OCI-LY3 (cell line): ENCODE results near the gene LINC01488.

Experiments
- H2AFZ ChIP-seq: fragments of 200-600, 300-600 bp; shearing (Covaris generic); 2 replicates; pipeline ENCODE4 v1.6.0; 2014; ENCODE audit warnings: antibody characterized with exemption, low read depth, low read length
- H3K27ac ChIP-seq: fragments of 200-600, 300-600 bp; sonication (generic); 2 replicates; pipeline ENCODE4 v1.5.1; 2014; ENCODE audit warnings: mild to moderate bottlenecking, low read length, moderate library complexity, mixed read lengths
- H3K27me3 ChIP-seq: fragments of 200-600, 300-600 bp; sonication (generic); 2 replicates; pipeline ENCODE4 v1.6.1; 2014; ENCODE audit warnings: low read depth, low read length, mixed read lengths
- H3K36me3 ChIP-seq: fragments of 200-600, 300-600 bp; sonication (generic); replicated peaks from 2 replicates; pipeline ENCODE3; 2014; ENCODE audit warnings: low read depth, low read length, mixed read lengths
- H3K4me1 ChIP-seq: fragments of 300-600, 200-600 bp; sonication (generic); 2 replicates; pipeline ENCODE4 v1.6.1; 2014; ENCODE audit warnings: low read length, mixed read lengths
- H3K4me2 ChIP-seq: fragments of 200-600, 300-600 bp; sonication (generic); 2 replicates; pipeline ENCODE4 v1.6.1; 2014; ENCODE audit warnings: low read length, mixed read lengths
- H3K4me3 ChIP-seq: fragments of 300-600, 200-600 bp; sonication (generic); 2 replicates; pipeline ENCODE4 v1.5.1; 2014; ENCODE audit warnings: antibody characterized with exemption, mild to moderate bottlenecking, low read length, moderate library complexity
- H3K79me2 ChIP-seq: fragments of 300-600, 200-600 bp; shearing (Covaris generic); 2 replicates; pipeline ENCODE4 v1.6.1; 2014; ENCODE audit warnings: mild to moderate bottlenecking, low read length, mixed read lengths
- H3K9ac ChIP-seq: fragments of 300-600, 200-600 bp; shearing (Covaris generic); 2 replicates; pipeline ENCODE4 v1.6.0; 2014; ENCODE audit warnings: mild to moderate bottlenecking, low read length, moderate library complexity
- H3K9me3 ChIP-seq: fragments of 200-600, 300-600 bp; shearing (Covaris generic); 2 replicates; pipeline ENCODE4 v1.6.1; 2014; ENCODE audit warnings: low read length, mixed read lengths; ENCODE audit not compliant: insufficient read depth
- H4K20me1 ChIP-seq: fragments of 200-600, 300-600 bp; sonication (generic); 2 replicates; pipeline ENCODE4 v1.6.1; 2016; ENCODE audit warnings: low read length, mixed read lengths; ENCODE audit not compliant: insufficient read depth
- CTCF ChIP-seq: fragments of 200-600, 300-600 bp; sonication (generic); IDR thresholded peaks from 2 replicates; pipeline ENCODE4 v1.5.1; 2014; ENCODE audit warnings: antibody characterized with exemption, low read length, low read depth
- EZH2phosphoT487 ChIP-seq: fragments of 200-600 bp; shearing (Covaris generic); IDR thresholded peaks from 2 replicates; pipeline ENCODE4 v1.6.1; 2018; ENCODE audit warnings: antibody characterized with exemption, mixed run types, low read depth

Gene LINC01488

GRCh38 chr11:69537126-69537525 is 55.7 kb downstream of the LINC01488 start:
- Histone ChIP-seq H3K36me3 (no peaks in the 10 kb centered on the region), H3K4me3 (no peak overlapping the region), H3K4me2 (no peak overlapping the region), H2AFZ (no peak overlapping the region), H3K9ac (no peak overlapping the region), H4K20me1 (no peaks in the 10 kb centered on the region), H3K79me2 (no peaks in the 10 kb centered on the region), H3K27ac (no peak overlapping the region), H3K4me1 (peaks cover 13% of the 10 kb centered on the region), H3K9me3 (no peaks in the 10 kb centered on the region), H3K27me3 (peaks cover 7% of the 10 kb centered on the region)
- TF ChIP-seq CTCF (no peak), EZH2phosphoT487 (no peak)

- Histone ChIP-seq H2AFZ (no peak overlapping the region), H3K9ac (no peak overlapping the region), H3K79me2 (no peaks in the 10 kb centered on the region), H3K27ac (no peak overlapping the region), H3K4me3 (no peak overlapping the region), H3K36me3 (no peaks in the 10 kb centered on the region), H4K20me1 (no peaks in the 10 kb centered on the region), H3K9me3 (no peaks in the 10 kb centered on the region), H3K4me1 (peaks cover 13% of the 10 kb centered on the region), H3K4me2 (no peak overlapping the region), H3K27me3 (0 out of 2 replicates have a peak, but pooled peaks cover 4% of the 10 kb centered on the region)
- TF ChIP-seq EZH2phosphoT487 = no peak
- no peak for TF ChIP-seq CTCF
Measured at GRCh38 chr11:69537855-69538640, 56.6 kb downstream of the LINC01488 start.

GRCh38 chr11:69538854-69539253 is 57.4 kb downstream of the LINC01488 start:
- Histone ChIP-seq H3K27me3 (0 out of 2 replicates have a peak, but pooled peaks cover 4% of the 10 kb centered on the region), H3K79me2 (no peaks in the 10 kb centered on the region)
- no peak for TF ChIP-seq EZH2phosphoT487
- TF ChIP-seq CTCF = no peak

GRCh38 chr11:69539416-69540117 is 58.1 kb downstream of the LINC01488 start:
- Histone ChIP-seq H3K79me2 (no peaks in the 10 kb centered on the region), H2AFZ (no peak overlapping the region), H3K9ac (no peak overlapping the region), H3K27me3 (no peaks in the 10 kb centered on the region), H3K9me3 (no peaks in the 10 kb centered on the region), H3K4me1 (peaks cover 13% of the 10 kb centered on the region), H3K36me3 (no peaks in the 10 kb centered on the region), H3K4me3 (no peak overlapping the region), H4K20me1 (no peaks in the 10 kb centered on the region), H3K27ac (no peak overlapping the region), H3K4me2 (peak overlapping the region; percentile 57)
- TF ChIP-seq EZH2phosphoT487 (no peak), CTCF (no peak)

More at GRCh38 chr11:69538854-69539253, 57.4 kb downstream of the LINC01488 start:
- H3K4me3 ChIP-seq = no peak overlapping the region
- peaks cover 13% of the 10 kb centered on the region for H3K4me1 ChIP-seq
- H3K4me2 ChIP-seq = no peak overlapping the region
- no peaks in the 10 kb centered on the region for H3K36me3 ChIP-seq
- H3K9ac ChIP-seq = no peak overlapping the region
- no peak overlapping the region for H3K27ac ChIP-seq
- no peaks in the 10 kb centered on the region for H4K20me1 ChIP-seq
- H2AFZ ChIP-seq = no peak overlapping the region
- no peaks in the 10 kb centered on the region for H3K9me3 ChIP-seq
